ENCODE results near the gene AIFM3. TPM values are rescaled to one million over a fixed set of nuclear protein-coding genes. Genes with fewer than 3 reads are reported as not detected.
"Not testable (repeated sequence)": the region's sequence is repeated elsewhere in the genome, so short reads cannot be mapped to it uniquely, and the experiment has no call there.

Gene AIFM3
- total and polyA plus RNA-seq, 2 of the 13 experiments (the other 11 are each of a cell fraction or from before 2014, with no cell fraction given) = 9.0 to 15.3 TPM

DNA sequence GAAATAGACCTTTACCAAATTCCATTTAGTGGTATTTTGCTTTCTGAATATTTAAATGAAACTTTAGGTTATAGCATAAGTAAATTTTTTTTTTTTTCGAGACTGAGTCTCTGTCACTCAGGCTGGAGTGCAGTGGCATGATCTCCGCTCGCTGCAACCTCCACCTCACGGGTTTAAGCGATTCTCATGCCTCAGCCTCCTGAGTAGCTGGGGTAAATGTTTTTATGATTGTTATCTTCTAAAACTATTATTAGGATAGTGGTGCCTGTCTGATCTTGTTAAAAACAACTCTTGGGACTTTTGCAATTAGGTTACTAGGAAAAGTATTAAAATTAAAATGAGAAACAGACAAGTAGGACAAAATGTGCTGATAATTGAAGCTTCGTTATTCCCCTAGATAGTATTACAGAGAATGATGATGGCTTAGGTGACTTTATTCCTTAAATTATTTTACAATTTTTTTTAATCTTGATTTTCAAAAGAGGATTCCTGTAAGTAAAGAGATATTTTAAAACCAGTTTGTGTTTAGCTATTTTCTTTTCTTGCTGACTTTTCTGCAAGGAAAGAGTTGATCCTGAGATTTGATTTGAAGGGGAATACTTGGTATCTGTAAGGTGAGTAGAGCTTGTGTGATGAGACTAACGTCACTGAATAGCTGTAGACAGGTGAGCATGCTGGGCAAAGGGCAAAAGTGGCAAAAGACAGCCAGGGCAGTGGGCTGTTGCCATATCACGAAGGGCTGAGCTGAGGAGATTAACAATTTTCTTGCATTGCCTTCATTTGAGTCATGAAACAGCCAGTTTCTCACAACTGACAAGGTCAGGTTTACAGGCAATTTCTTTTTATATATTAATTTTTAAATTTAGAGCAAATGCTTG, 29.0 kb upstream of the AIFM3 start (continued):
- TF ChIP-seq, protein P1, sequence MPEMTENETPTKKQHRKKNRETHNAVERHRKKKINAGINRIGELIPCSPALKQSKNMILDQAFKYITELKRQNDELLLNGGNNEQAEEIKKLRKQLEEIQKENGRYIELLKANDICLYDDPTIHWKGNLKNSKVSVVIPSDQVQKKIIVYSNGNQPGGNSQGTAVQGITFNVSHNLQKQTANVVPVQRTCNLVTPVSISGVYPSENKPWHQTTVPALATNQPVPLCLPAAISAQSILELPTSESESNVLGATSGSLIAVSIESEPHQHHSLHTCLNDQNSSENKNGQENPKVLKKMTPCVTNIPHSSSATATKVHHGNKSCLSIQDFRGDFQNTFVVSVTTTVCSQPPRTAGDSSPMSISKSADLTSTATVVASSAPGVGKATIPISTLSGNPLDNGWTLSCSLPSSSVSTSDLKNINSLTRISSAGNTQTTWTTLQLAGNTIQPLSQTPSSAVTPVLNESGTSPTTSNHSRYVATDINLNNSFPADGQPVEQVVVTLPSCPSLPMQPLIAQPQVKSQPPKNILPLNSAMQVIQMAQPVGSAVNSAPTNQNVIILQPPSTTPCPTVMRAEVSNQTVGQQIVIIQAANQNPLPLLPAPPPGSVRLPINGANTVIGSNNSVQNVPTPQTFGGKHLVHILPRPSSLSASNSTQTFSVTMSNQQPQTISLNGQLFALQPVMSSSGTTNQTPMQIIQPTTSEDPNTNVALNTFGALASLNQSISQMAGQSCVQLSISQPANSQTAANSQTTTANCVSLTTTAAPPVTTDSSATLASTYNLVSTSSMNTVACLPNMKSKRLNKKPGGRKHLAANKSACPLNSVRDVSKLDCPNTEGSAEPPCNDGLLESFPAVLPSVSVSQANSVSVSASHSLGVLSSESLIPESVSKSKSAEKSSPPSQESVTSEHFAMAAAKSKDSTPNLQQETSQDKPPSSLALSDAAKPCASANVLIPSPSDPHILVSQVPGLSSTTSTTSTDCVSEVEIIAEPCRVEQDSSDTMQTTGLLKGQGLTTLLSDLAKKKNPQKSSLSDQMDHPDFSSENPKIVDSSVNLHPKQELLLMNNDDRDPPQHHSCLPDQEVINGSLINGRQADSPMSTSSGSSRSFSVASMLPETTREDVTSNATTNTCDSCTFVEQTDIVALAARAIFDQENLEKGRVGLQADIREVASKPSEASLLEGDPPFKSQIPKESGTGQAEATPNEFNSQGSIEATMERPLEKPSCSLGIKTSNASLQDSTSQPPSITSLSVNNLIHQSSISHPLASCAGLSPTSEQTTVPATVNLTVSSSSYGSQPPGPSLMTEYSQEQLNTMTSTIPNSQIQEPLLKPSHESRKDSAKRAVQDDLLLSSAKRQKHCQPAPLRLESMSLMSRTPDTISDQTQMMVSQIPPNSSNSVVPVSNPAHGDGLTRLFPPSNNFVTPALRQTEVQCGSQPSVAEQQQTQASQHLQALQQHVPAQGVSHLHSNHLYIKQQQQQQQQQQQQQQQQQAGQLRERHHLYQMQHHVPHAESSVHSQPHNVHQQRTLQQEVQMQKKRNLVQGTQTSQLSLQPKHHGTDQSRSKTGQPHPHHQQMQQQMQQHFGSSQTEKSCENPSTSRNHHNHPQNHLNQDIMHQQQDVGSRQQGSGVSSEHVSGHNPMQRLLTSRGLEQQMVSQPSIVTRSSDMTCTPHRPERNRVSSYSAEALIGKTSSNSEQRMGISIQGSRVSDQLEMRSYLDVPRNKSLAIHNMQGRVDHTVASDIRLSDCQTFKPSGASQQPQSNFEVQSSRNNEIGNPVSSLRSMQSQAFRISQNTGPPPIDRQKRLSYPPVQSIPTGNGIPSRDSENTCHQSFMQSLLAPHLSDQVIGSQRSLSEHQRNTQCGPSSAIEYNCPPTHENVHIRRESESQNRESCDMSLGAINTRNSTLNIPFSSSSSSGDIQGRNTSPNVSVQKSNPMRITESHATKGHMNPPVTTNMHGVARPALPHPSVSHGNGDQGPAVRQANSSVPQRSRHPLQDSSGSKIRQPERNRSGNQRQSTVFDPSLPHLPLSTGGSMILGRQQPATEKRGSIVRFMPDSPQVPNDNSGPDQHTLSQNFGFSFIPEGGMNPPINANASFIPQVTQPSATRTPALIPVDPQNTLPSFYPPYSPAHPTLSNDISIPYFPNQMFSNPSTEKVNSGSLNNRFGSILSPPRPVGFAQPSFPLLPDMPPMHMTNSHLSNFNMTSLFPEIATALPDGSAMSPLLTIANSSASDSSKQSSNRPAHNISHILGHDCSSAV (CRISPR knock-in tag; IDR thresholded peaks at IDR 0.05; ENCODE audit: borderline replicate concordance) = no peak
- TF ChIP-seq, protein P2, sequence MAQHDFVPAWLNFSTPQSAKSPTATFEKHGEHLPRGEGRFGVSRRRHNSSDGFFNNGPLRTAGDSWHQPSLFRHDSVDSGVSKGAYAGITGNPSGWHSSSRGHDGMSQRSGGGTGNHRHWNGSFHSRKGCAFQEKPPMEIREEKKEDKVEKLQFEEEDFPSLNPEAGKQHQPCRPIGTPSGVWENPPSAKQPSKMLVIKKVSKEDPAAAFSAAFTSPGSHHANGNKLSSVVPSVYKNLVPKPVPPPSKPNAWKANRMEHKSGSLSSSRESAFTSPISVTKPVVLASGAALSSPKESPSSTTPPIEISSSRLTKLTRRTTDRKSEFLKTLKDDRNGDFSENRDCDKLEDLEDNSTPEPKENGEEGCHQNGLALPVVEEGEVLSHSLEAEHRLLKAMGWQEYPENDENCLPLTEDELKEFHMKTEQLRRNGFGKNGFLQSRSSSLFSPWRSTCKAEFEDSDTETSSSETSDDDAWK (CRISPR knock-in tag; IDR thresholded peaks at IDR 0.05) = no peak
- TF ChIP-seq RAD21 (CRISPR knock-in tag; IDR thresholded peaks at IDR 0.05) (no peak), ZNF652 (CRISPR knock-in tag; IDR thresholded peaks at IDR 0.05; ENCODE audit: borderline replicate concordance, low read depth) (no peak)

DNA sequence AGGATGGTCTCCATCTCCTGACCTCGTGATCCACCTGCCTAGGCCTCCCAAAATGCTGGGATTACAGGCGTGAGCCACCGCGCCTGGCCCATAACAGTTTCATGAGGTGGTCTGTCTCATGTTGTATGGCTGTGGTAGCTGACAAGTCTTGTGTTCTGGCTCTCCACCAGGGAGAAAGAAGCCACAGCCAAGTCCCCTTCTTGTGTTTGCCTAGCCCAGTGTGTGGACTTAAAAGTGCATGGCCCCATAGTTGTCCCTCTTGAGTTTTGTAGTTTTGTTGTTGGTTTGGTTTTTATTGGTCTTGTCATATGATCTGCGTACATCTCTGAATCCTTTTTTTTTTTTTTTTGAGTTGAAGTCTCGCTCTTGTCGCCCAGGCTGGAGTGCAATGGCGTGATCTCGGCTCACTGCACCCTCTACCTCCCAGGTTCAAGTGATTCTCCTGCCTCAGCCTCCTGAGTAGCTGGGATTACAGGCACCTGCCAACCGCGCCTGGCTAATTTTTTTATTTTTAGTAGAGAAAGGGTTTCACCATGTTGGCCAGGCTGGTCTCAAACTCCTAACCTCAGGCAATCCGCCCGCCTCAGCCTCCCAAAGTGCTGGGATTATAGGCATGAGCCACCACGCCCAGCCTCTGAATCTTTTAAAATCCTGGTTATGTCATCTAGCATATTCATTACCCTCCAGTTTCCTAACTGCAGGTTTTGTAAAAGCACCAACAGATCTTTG, 27.4 kb upstream of the AIFM3 start:
- POLR2A ChIA-PET; ATAC-seq; H2AFZ ChIP-seq (ENCODE audit: low read length); BruUV-seq (replicated peaks); H3K27ac ChIP-seq (ENCODE audit: extremely low read length, insufficient read depth, low read length); H3K4me2 ChIP-seq (ENCODE audit: low read depth, low read length); in situ Hi-C loops (cut with HindIII; ENCODE audit: extremely low pct_ligation_motif_present, low pct_unique_long_range_greater_than_20kb); H3K9ac ChIP-seq (ENCODE audit: insufficient read depth, low read depth, low read length); H3K9me3 ChIP-seq (ENCODE audit: low read length); H3K27me3 ChIP-seq (ENCODE audit: control insufficient read depth in 1 of 2, insufficient read depth in 2 of 2, low read length in 2 of 2); FAIRE-seq; H3K4me3 ChIP-seq (replicated peaks in 1 of 3; ENCODE audit: insufficient read depth in 1 of 3, low read depth in 2 of 3, low read length in 3 of 3); CTCF ChIA-PET (ENCODE audit: low intra/inter-chr PET ratio, low total read pairs); DNase-seq (ENCODE audit: low spot score); intact Hi-C loops (cut with micrococcal nuclease; ENCODE audit: unreplicated experiment): not testable (repeated sequence)
- H4K20me1 ChIP-seq (ENCODE audit: insufficient read depth, low read length) = peaks cover 95% of the 10 kb centered on the region
- peaks cover 91% of the 10 kb centered on the region for H3K4me1 ChIP-seq (ENCODE audit: insufficient read depth, low read length)
- 96% methylated on average over 12 of the region's 14 CpGs for WGBS (ENCODE audit: low lambda C conversion rate)
- H3K36me3 ChIP-seq (replicated peaks in 1 of 2; ENCODE audit: control insufficient read depth in 1 of 2, insufficient read depth in 2 of 2, low read length in 2 of 2) = peaks cover 17 to 67% of the 10 kb centered on the region in 2 experiments
- peaks cover 91% of the 10 kb centered on the region for H3K79me2 ChIP-seq (ENCODE audit: insufficient read depth, low read length)
